G401 (cell line): ENCODE results near the gene SHF. TPM values are rescaled to one million over a fixed set of nuclear protein-coding genes. Genes with fewer than 3 reads are reported as not detected.
A peak's percentile ranks its signal among the peaks of the same experiment; 100 is the strongest.

ENCODE experiments used
- DNase-seq: peaks from one replicate; pipeline ENCODE4 v3.0.0-alpha.2; 2015; ENCODE audit warnings: low spot score
- in situ Hi-C: cut with HindIII; loops from 2 replicates; pipeline ENCODE4 v1.10.0; 2016; ENCODE audit warnings: low sequenced_read_pairs, mixed read lengths
- total RNA-seq: library from RNA; depleted of rRNA; stranded (reverse); fragments of >200 nt; shearing (Covaris generic); gene quantifications from 2 replicates; pipeline ENCODE4 v1.2.3, GENCODE V29; 2014

The SHF gene
- total RNA-seq, 1 experiment from 2014 or later = 7.8 TPM

DNA sequence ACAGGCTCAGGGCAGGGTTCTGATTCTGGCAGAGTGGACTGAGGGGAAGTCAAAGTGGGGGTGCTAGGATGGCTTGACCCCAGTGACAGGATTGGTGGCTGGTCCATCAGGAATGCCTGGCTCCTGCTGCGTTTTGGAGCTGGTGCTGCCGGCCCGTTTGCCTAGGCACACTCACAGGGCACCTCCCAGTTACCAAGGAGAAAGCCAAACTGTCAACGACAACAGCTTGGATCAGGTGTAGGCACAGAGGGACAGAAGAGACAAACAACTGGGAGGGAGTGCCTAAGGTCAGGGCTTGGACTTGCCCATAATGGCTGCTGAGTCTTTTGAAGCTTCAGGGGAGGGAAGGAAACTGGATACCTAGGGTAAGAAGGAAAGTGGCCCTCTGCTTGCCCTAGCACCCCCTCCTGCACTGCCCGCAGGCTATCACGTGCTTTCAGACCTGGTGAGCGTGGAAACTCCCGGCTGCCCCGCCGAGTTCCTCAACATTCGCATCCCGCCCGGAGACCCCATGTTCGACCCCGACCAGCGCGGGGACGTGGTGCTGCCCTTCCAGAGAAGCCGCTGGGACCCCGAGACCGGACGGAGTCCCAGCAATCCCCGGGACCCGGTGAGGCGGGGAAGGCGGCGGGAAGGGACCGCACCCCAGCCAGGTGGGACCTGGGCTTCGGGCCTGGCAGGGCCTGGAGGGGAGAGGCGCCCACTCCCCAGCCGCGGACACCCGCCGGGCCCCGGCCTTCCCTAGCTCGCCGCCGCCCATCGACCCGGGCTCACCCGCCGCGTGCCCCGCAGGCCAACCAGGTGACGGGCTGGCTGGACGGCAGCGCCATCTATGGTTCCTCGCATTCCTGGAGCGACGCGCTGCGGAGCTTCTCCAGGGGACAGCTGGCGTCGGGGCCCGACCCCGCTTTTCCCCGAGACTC lies 52.8 kb downstream of the SHF start:
- DNase-seq = no peak
- in situ Hi-C loops = no loop called here

DNA sequence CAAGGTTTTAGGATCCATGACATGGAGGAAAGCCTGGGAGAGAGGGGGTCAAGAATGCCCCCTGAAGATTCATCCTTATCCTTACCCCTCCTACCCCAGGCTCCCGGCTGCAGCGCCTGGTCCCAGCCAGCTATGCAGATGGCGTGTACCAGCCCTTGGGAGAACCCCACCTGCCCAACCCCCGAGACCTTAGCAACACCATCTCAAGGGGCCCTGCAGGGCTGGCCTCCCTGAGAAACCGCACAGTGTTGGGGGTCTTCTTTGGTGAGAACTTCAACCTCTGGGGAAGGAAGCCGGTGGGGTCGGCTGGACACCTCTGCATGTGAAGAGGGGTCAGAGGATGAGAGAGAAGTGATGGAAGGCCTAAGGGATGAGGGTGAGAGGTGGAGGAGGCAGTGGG lies 53.7 kb downstream of the SHF start:
- no peak for DNase-seq

DNA sequence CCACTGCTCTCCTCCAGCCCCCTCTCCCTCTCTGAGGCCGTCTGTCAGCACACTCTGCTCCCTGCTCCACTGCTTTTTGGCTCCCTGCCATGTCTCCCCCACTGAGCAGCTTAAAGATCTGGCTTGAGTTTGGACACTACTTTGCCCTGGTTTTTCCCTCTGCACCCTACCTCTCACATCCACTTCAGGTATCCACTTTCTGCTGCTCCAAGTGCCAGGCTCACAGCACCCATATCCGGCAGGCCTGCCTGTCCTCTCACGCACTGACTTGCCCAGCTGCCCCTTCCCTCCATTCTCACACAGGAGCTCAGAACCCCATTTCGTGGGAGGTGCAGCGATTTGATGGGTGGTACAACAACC lies 54.2 kb downstream of the SHF start:
- DNase-seq = no peak
- in situ Hi-C loops = no loop called here

More for the DNA sequence above, 53.7 kb downstream of the SHF start:
- in situ Hi-C loops = no loop called here

DNA sequence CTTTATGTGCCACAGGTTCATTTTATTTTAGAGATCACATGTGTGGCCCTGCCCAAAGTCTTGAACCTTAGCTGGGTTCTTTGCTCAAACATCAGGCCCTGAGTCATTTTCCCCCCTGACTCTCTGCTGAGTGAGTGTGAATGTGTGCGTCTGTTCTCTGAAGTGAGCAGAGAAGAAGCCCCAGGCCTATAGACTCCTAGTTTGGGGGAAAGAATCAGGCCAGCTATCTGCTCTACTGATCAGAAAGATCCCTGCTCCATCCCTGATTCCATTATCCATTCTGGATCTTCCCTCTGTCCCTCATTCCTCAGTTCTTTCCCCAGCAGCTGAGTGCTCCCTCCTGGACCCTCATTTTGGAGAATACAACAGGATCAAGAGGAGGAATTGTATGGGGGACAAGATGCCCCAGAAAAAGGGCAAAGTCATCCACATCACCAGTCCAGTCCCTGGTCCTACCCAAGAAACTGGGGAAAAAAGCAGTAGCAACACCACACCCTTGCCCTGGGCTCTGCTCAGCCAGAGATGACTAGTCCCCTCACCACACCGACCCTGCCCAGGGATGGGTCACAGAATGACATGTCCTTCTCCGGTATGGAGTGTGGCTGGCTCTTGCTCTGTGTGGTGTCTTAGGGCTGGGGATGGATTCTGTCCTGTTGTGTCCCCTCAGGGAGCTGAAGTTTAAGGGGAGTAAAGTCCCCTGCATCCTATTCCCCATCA lies 54.8 kb downstream of the SHF start:
- DNase-seq = no peak
- in situ Hi-C loops = no loop called here

DNA sequence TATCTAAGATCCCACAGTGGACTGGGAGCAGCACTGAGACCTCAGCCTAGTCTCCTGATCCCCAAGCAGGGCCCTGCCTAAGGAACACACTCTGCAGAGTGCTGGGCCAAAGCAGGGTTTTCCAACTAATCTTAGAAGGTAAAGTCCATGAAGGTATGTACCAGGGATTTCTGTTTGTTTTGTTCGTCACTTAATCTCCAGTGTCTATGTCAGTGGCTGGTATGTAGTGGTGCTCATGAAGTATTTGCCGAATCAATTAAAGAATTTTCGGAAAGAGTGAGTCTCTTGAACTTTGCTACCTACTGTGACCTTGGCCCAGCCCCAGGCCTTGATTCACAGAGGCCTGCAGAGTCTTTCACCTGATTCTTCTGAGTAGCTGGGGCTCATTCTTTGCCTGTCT lies 56.3 kb downstream of the SHF start:
- in situ Hi-C loops = no loop called here
- no peak for DNase-seq

DNA sequence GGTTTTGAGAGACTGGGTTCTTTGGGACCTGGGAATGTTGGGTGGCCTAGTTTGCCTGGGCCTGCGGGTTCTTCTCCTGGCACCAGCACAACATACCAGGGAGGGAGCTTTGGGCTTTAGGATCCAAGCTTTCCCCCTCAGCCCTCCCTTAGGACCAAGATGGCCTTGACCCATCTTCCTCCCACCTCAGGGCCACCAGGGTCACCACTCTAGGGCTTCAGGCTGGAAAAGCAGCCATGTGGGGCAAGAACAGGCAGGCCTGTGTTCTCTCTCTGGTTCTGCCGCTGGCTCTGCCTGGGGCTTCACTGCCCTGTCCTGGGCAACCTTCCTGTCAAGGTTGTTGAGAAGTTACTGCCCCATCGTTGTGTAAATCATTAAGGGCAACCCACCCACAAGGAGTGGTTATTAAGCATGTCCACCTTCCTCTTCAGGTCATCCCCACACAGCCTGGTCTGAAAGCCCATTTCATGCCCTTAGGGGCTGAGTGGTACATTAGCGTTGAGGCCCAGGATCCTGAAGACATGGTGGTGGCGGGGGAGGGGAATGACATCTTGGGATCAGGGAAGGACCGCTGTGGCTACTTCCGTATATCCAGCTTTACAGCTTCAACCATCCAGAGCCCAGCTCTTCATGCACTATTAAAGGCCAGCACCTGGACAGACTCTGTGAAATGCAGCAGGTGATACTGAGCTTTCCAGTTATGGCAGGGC lies 57.3 kb downstream of the SHF start:
- in situ Hi-C loops = no loop called here
- DNase-seq = no peak

DNA sequence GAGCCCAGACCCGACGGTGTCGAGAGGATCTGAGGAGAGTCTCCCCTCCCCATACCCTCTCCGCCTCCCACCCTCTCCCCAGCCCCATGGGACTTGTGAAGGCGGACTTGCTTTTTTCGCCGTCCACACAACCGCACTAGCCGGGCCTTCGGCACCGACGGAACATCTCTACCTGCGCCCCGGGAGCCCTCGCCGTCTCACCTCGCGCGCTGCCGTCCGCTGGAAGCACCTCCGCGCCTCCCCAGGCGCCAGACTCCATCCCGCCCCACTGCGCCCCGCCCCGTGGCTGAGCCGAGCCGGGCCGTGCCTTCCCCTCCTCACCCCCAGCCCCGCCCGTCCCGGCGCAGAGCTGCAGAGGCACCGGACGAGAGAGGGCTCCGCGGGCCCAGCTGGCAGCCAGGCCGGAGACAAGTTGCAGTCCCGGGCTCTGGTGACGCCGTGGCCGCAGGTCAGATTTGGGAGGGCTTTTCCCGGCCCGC lies 58.1 kb downstream of the SHF start, which contains the start of the genes DUOX1 and DUOXA1:
Gene DUOX1 (plus strand): TSS at position 344 of the 479 bp plus-strand sequence. CDS start 1,973 bp downstream, outside the sequence.
Gene DUOXA1 (minus strand): TSS at position 229 of the 479 bp plus-strand sequence. CDS start 6,865 bp downstream, outside the sequence.
- no peak for DNase-seq
- in situ Hi-C loops = no loop called here

DNA sequence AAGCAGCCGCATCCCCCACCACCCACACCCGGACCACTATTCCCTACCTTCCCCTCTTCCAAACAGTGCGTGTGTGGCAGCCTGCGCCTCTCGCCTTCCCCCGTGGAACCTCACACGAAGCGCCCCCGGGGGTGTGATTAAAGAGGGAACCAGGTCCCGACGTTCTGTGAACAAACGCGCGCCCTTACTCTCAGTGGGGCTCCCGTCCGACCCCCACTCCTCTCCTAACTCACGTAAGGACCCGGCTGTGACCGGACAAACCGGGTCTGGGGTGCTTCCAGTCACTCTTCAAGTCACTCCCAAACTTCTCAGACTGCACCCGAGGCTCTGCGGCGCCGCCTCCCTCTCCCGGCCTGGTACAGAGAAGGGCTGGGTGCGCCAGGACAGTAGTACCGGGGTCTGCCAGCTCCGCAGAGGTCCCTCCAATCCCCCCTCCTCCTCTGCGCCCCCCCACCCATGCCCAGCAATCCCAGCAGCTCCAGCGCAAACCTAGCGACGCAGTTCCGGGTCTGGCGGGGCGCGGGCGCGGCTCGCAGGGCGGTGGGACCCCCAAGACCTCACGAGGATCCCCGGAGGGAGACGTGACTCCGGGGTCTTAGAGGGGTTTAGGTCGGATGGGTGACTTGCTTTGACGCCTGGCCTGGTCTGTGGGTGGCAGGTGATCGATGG lies 58.7 kb downstream of the SHF start:
- in situ Hi-C loops = no loop called here
- no peak for DNase-seq

DNA sequence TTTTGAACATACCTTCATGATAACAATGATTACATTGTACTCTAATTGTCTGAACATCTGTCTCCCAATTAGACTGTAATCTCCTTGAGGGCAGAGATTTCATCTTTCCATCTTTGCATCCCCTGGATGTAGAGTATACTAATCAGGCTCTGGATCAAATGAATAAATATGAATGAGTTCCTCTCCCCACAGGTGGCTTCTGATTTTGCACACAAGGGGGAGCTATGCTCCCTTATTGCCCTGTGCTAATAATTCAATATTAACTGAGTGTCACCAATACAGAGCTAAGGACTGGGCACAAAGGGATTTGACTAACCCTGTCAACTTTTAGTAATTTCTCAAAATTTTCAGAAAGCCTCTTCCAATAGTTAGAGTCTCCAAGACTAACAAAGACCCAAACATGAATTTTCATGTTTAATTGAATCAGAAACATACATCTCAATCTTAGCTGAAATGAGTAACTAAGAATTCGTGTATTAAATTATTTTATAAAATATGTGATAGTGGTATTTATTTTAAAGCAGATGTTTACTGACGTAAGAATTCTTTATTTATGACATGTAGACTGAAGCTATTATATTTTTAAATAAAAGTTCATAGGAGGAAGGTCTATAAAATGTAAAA lies 61.1 kb downstream of the SHF start:
- in situ Hi-C loops = no loop called here
- DNase-seq = peak; percentile 24

DNA sequence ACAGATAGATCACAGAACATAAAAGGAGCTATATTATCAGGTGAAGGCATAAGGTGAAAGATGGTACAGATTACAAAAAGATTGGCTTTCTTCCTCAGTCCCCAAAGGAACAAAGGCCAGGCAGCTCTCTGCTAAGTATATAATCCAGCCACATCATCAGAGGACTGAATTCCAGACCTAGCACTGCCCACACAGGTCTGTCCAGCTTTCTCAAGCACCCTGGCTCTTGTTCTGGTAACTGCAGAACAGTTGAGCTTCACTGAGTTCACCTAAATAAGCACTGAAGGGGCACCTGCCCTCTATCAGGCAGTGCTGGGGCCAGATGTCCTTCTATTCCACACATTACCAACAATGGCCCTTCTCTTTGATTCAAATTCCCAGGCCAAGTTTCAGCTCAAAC lies 64.4 kb downstream of the SHF start:
- in situ Hi-C loops = no loop called here
- DNase-seq = no peak

DNA sequence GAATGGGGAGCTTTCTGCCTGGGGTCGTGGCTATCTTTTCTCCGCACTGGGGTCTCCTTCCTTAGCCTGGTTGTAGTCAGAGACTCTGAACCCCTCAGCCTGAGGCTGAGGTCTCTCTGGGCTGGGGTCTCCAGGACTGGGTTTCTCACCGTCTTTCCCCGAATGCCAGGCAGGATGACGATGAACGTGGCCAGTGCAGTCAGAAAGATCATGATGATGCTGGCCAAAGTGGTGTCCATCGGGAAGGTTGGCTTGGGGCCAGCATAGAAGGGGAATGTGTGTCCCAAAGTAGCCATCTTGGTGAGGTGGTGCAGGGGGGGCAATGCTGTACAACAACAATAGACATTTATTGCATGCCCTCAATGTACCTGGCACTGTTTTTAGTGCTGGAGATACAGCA lies 65.0 kb downstream of the SHF start:
- in situ Hi-C loops = no loop called here
- no peak for DNase-seq

DNA sequence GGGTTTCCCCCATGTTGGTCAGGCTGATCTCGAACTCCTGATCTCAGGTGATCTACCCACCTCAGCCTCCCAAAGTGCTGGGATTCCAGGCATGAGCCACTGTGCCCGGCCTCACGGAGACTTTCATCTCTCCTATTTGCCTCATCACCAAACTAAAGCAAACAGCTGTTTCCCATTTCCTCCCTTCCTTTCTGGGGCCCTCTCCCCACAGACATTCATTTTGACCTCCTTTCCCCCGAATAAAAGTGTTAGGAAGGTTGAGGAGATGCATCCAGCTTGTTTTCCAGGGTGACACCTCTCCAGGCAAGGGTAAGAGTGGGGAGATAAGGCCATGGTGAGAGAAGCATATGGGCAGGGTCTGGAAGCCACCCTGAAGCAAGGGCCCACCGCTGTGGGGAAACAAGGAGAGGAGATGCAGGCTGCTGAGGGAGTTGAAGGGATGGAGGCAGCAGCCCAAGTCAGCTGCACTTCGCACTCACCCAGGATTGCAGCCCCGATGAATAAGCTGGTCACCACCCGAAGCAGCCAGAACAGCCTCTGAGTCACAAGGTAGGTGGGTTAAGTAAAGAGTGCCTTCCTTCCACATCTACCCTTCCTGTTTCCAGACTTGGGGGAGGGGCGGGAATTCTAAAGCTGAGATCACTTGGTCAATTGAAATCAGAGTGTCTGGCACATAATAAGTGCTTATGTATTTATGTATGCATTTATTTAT lies 65.9 kb downstream of the SHF start:
- no peak for DNase-seq
- in situ Hi-C loops = no loop called here

DNA sequence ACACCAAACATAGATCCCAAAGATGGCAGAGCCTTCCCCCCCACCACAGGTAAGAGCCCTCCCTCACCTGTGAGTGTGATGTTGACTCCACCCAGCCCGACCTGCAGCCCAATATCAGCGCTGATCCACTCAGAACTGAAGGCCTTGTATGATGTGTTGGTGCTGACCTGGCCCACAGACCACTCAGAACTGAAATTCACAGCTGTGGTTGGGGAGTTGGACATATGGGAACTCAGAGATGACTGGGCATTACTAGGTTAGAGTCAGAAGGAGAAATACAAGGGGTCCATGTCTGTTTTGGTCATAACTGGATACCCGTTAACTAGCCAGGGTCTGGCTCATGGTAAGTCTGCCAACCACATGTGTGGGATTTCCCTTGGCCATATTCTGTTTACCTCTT lies 66.7 kb downstream of the SHF start:
- in situ Hi-C loops = no loop called here
- no peak for DNase-seq

DNA sequence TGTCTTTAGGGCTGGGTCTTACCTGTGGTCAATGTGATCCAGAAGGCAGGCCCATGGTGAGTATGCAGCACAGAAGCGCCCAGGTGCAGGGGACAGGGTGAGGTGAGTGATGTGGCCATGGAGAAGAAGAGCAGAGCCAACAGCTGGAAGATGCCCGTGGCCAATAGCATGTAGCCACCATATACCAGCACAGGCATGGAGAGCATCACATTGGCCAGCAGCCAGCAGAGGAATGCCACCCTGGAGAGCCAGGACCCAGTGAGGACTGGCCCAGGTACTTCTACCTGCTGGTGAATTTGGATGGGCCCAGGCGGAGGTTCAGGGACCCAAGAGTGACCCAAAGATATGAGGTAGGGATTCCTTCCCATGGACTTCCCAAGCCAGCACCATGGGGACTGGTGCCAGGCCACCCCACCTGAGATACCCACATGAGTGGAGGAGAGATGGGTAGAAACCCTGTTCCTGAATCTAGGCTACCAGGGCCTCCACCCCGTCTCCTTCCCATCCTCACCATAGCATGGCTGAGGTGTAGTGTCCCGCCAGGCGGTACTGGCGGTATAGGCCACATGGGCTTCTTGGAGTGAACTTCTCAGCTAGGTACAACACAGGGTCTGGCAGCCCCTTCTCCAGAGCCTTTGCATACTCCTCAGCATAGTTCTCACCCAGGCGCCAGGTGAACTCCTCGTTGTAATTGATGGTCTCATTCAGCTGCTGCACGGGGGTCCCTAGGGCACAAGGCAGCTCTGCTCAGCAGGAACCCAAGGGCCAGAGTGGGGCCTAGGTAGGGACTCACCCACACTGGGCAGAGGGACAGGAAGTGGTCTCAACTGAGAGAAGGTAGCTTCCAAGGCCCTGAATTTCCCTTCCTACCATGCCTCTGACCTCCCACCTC lies 67.4 kb downstream of the SHF start:
- in situ Hi-C loops = no loop called here
- DNase-seq = no peak

DNA sequence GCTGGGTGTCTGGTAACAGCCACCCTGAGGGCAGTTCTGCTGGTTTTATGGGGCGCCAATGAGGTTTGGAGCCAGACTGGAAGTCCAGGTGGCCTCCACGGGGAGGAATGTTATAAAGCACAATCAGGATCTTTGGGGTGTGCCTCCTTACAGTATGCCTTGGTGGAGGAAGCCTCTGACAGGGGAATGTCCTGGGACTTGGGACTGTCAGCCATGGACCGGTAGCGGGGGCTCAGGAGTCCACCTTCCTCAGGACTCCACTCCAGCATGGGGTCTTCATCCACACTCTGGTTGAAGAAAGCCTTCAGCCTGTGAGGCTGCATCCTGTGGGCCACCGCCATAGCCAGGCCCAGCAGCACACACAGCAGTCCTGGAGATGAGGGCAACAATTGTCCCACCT lies 68.8 kb downstream of the SHF start:
- in situ Hi-C loops = no loop called here
- no peak for DNase-seq

DNA sequence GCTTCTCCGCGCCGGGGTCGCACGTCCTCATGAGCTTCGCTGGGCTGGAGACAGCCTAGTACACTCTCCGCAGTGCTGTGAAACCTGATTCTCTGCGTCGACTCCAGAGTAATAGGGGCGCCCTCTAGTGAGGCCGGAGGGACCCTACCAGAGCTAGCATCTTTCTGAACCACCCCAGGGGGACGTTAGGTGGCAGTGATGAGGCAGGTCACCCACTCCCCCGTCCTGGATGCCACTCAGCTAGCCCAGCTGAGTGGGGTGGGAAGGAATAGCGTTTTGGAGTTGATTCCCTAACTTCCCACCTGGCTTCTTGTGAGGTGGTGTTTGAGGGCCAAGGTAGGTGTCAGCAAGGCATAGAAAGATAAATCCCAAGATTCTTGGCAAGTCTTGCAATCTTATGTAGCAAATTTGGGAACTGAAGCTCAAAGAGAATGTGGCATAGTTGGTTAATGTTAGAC lies 69.6 kb downstream of the SHF start:
- DNase-seq = peak; percentile 94
- in situ Hi-C loops = no loop called here
